Astrocyte (in vitro differentiated cells and primary cell): Measurements from ENCODE around the gene C2CD2.

Source experiments
- EZH2 ChIP-seq: IDR thresholded peaks from 2 replicates; pipeline ENCODE4 v1.6.1; 2012; ENCODE audit warnings: mild to moderate bottlenecking, low read length, inconsistent platforms; ENCODE audit not compliant: insufficient read depth
- TF ChIP-seq, protein P1 (sequence below): IDR thresholded peaks from 2 replicates; pipeline ENCODE4 v1.5.1; 2011; ENCODE audit warnings: low read depth, mild to moderate bottlenecking, inconsistent platforms, low read length, moderate library complexity; ENCODE audit not compliant: insufficient read depth

GRCh38 chr21:41926117-41926806 lies 27.6 kb downstream of the C2CD2 start:
- TF ChIP-seq, protein P1, sequence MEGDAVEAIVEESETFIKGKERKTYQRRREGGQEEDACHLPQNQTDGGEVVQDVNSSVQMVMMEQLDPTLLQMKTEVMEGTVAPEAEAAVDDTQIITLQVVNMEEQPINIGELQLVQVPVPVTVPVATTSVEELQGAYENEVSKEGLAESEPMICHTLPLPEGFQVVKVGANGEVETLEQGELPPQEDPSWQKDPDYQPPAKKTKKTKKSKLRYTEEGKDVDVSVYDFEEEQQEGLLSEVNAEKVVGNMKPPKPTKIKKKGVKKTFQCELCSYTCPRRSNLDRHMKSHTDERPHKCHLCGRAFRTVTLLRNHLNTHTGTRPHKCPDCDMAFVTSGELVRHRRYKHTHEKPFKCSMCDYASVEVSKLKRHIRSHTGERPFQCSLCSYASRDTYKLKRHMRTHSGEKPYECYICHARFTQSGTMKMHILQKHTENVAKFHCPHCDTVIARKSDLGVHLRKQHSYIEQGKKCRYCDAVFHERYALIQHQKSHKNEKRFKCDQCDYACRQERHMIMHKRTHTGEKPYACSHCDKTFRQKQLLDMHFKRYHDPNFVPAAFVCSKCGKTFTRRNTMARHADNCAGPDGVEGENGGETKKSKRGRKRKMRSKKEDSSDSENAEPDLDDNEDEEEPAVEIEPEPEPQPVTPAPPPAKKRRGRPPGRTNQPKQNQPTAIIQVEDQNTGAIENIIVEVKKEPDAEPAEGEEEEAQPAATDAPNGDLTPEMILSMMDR, result no peak
- no peak for TF ChIP-seq EZH2
